Measurements from ENCODE around the gene CNEP1R1. TPM values are rescaled to one million over a fixed set of nuclear protein-coding genes. Genes with fewer than 3 reads are reported as not detected.

Gene CNEP1R1
- total RNA-seq, 4 donors from 2014 or later = 7.0 to 13.1 (median 10.8) TPM

DNA sequence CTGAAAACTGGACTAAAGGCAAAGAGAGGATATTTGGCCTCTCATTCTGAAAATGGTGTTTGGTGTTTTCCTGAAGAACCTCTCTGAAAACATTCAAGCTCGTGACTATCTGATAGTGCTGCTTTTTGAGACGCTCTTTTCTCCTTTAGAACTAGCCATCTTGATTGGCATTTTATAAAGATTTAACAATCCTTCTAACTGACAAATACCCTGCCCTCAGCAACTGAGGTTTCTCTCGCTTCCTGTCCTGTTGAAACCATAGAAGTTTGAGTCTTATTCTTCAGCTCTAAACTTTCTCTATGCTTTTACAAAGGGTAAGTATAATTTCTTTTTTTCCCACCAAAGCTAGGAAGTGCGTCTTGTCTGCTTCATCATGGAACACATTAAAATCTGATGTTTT, 13.3 kb downstream of the CNEP1R1 start:
- H3K4me3 ChIP-seq (replicated peaks in 1 of 3) = no peak overlapping the region
- no peak for DNase-seq
- no peak for TF ChIP-seq POLR2A (IDR thresholded peaks at IDR 0.05)
- H3K4me1 ChIP-seq = peaks cover 0 to 9% of the 10 kb centered on the region in 2 donors
- no peak overlapping the region for H3K27ac ChIP-seq
- intact Hi-C loops (cut with DNase I) = no loop called here
- no peaks in the 10 kb centered on the region for H3K27me3 ChIP-seq
- H3K36me3 ChIP-seq = peaks cover 0 to 11% of the 10 kb centered on the region in 2 donors
- no peaks in the 10 kb centered on the region for H3K9me3 ChIP-seq
- WGBS, 2 donors = 84 to 93% methylated on average over 4 of the region's 4 CpGs

- WGBS, 2 donors = 54 to 69% methylated on average over 5 of the region's 5 CpGs
- H3K4me1 ChIP-seq = peaks cover 0 to 9% of the 10 kb centered on the region in 2 donors
- intact Hi-C loops (cut with DNase I) = no loop called here
- peaks cover 0 to 5% of the 10 kb centered on the region in 2 donors for H3K36me3 ChIP-seq
- TF ChIP-seq POLR2A (IDR thresholded peaks at IDR 0.05) = no peak
- TF ChIP-seq, protein P1, sequence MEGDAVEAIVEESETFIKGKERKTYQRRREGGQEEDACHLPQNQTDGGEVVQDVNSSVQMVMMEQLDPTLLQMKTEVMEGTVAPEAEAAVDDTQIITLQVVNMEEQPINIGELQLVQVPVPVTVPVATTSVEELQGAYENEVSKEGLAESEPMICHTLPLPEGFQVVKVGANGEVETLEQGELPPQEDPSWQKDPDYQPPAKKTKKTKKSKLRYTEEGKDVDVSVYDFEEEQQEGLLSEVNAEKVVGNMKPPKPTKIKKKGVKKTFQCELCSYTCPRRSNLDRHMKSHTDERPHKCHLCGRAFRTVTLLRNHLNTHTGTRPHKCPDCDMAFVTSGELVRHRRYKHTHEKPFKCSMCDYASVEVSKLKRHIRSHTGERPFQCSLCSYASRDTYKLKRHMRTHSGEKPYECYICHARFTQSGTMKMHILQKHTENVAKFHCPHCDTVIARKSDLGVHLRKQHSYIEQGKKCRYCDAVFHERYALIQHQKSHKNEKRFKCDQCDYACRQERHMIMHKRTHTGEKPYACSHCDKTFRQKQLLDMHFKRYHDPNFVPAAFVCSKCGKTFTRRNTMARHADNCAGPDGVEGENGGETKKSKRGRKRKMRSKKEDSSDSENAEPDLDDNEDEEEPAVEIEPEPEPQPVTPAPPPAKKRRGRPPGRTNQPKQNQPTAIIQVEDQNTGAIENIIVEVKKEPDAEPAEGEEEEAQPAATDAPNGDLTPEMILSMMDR (IDR thresholded peaks at IDR 0.05) = no peak
- no peak overlapping the region for H3K4me3 ChIP-seq (replicated peaks in 1 of 3)
- no peak overlapping the region for H3K27ac ChIP-seq
- DNase-seq = peak; percentile 1 to 8
- no peaks in the 10 kb centered on the region for H3K9me3 ChIP-seq
- H3K27me3 ChIP-seq = no peaks in the 10 kb centered on the region
These were observed 13.9 kb downstream of the CNEP1R1 start for GRCh38 chr16:50038756-50039529.

GRCh38 chr16:50040018-50040417, 15.0 kb downstream of the CNEP1R1 start:
- H3K36me3 ChIP-seq = peaks cover 0 to 5% of the 10 kb centered on the region in 2 donors
- intact Hi-C loops (cut with DNase I) = no loop called here
- peaks cover 0 to 9% of the 10 kb centered on the region in 2 donors for H3K4me1 ChIP-seq
- H3K27ac ChIP-seq = no peak overlapping the region
- 29 to 32% methylated on average over 7 to 8 of the region's 8 CpGs for WGBS, 2 donors
- H3K4me3 ChIP-seq (replicated peaks in 1 of 3) = no peak overlapping the region
- H3K9me3 ChIP-seq = no peaks in the 10 kb centered on the region
- peak; percentile 20 to 41 for DNase-seq
- TF ChIP-seq, protein P1 (IDR thresholded peaks at IDR 0.05) = no peak
- no peak for TF ChIP-seq POLR2A (IDR thresholded peaks at IDR 0.05)
- no peaks in the 10 kb centered on the region for H3K27me3 ChIP-seq

DNA sequence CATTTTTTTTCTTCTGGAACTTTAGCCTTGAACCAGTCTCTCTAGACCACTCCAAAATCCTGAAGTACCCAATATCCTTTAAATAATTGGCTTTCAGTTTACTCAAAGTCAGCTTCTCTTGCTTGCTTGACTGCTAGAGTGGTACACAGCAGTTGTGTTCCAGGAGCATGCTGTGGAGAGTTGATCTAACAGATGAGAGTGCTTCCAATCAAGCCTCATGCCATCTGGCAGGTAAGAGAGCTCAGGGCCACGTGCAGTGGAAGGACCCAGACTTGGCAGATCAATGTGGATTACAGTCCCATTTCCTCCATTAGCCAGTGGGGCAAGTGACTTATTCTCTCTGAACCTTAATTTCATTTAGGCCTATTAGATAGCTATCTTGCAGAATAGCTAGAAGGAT, 15.7 kb downstream of the CNEP1R1 start:
- peaks cover 0 to 9% of the 10 kb centered on the region in 2 donors for H3K4me1 ChIP-seq
- 17 to 18% methylated on average over 1 of the region's 1 CpG for WGBS, 2 donors
- peak; percentile 79 to 83 for DNase-seq
- peaks cover 4% of the 10 kb centered on the region for H3K27me3 ChIP-seq
- intact Hi-C loops (cut with DNase I) = no loop called here
- H3K36me3 ChIP-seq = peaks cover 0 to 3% of the 10 kb centered on the region in 2 donors
- H3K9me3 ChIP-seq = no peaks in the 10 kb centered on the region
- H3K27ac ChIP-seq = no peak overlapping the region
- H3K4me3 ChIP-seq (replicated peaks in 1 of 3) = no peak overlapping the region
- no peak for TF ChIP-seq POLR2A (IDR thresholded peaks at IDR 0.05)
- TF ChIP-seq, protein P1 (IDR thresholded peaks at IDR 0.05) = no peak

GRCh38 chr16:50043358-50043757, 18.3 kb downstream of the CNEP1R1 start:
- H3K27me3 ChIP-seq = peaks cover 4% of the 10 kb centered on the region
- TF ChIP-seq POLR2A (IDR thresholded peaks at IDR 0.05) = no peak
- TF ChIP-seq, protein P1 (IDR thresholded peaks at IDR 0.05) = no peak
- H3K4me1 ChIP-seq = peaks cover 0 to 9% of the 10 kb centered on the region in 2 donors
- no peak overlapping the region for H3K4me3 ChIP-seq (replicated peaks in 1 of 3)
- no peaks in the 10 kb centered on the region for H3K36me3 ChIP-seq
- no peaks in the 10 kb centered on the region for H3K9me3 ChIP-seq
- 88 to 94% methylated on average over 5 of the region's 5 CpGs for WGBS, 2 donors
- H3K27ac ChIP-seq = no peak overlapping the region
- no peak for DNase-seq
- intact Hi-C loops (cut with DNase I) = no loop called here
